CD4-positive, alpha-beta T cell (primary cell): ENCODE data around the gene ZNF419. TPM values are rescaled to one million over a fixed set of nuclear protein-coding genes. Genes with fewer than 3 reads are reported as not detected.
"Not testable (repeated sequence)": the region's sequence is repeated elsewhere in the genome, so short reads cannot be mapped to it uniquely, and the experiment has no call there.

Experiments used
- ATAC-seq: fragments of 200-7000 bp; cut with Tn5 transposase; one replicate; pipeline ENCODE4 v1.10.0; 2022; ENCODE audit warnings: mild to moderate bottlenecking; ENCODE audit not compliant: poor library complexity
- CTCF ChIA-PET: fragments of 350-600 bp; sonication (Branson Sonifier 250); formaldehyde crosslinking; loops from one replicate; lab custom pipeline; 2021; ENCODE audit warnings: antibody characterized with exemption, inconsistent platforms; lab: Charles Lee
- POLR2A ChIA-PET: fragments of 350-600 bp; sonication (Branson Sonifier 250); formaldehyde crosslinking; loops from one replicate; lab custom pipeline; 2021; ENCODE audit warnings: antibody characterized with exemption, inconsistent platforms; lab: Charles Lee
- DNase-seq, 14 experiments: peaks; one replicate each; pipeline ENCODE4 v3.0.0-alpha.2; 2013 to 2020; ENCODE audit warnings: mixed read lengths in 2 of 14
- H3K27ac ChIP-seq, 2 donors: one replicate each; pipeline versions ENCODE4 v1.5.1 to v1.7.0; 2013; ENCODE audit warnings: low read length in 2 of 2, low read depth in 1 of 2, mild to moderate bottlenecking in 1 of 2
- H3K27me3 ChIP-seq, 2 experiments: 1 replicate in 1 of 2; 2 replicates in 1 of 2; pipeline versions ENCODE4 v1.6.1 to v1.7.0; 2013; ENCODE audit warnings: low read length in 2 of 2, control low read depth in 1 of 2, mild to moderate bottlenecking in 1 of 2, moderate library complexity in 1 of 2; ENCODE audit not compliant: insufficient read depth in 2 of 2, control insufficient read depth in 1 of 2
- H3K36me3 ChIP-seq: one replicate; pipeline ENCODE4 v1.6.1; 2013; ENCODE audit warnings: low read length, control low read depth; ENCODE audit not compliant: insufficient read depth
- H3K4me1 ChIP-seq: one replicate; pipeline ENCODE4 v1.6.1; 2013; ENCODE audit warnings: low read length, control low read depth; ENCODE audit not compliant: insufficient read depth
- H3K4me3 ChIP-seq: one replicate; pipeline ENCODE4 v1.5.1; 2013; ENCODE audit warnings: mild to moderate bottlenecking, low read length, moderate library complexity
- H3K9me3 ChIP-seq, 2 experiments: 1 replicate in 1 of 2; 2 replicates in 1 of 2; pipeline versions ENCODE4 v1.6.1 to v1.7.0; 2013; ENCODE audit warnings: low read length in 2 of 2, mild to moderate bottlenecking in 2 of 2, control low read depth in 1 of 2, moderate library complexity in 1 of 2; ENCODE audit not compliant: control insufficient read depth in 1 of 2, insufficient read depth in 1 of 2
- H3K27ac Mint-ChIP-seq: one replicate; pipeline ENCODE4 v1.8.0; 2020; ENCODE audit warnings: mixed read lengths
- H3K27me3 Mint-ChIP-seq: one replicate; pipeline ENCODE4 v1.8.0; 2021; ENCODE audit warnings: mixed read lengths
- H3K36me3 Mint-ChIP-seq: one replicate; pipeline ENCODE4 v1.8.0; 2021; ENCODE audit warnings: low read depth, mixed read lengths
- H3K4me1 Mint-ChIP-seq: one replicate; pipeline ENCODE4 v1.8.0; 2021; ENCODE audit warnings: low read depth, mixed read lengths
- H3K4me3 Mint-ChIP-seq: one replicate; pipeline ENCODE4 v1.8.0; 2020; ENCODE audit warnings: mild to moderate bottlenecking, mixed read lengths
- H3K9me3 Mint-ChIP-seq: one replicate; pipeline ENCODE4 v1.8.0; 2020; ENCODE audit warnings: mixed read lengths
- intact Hi-C, 2 experiments: fragments of 100-400 bp; cut with DNase I in 1 of 2; cut with micrococcal nuclease in 1 of 2; formaldehyde crosslinking; loops; one replicate each; pipeline versions ENCODE4 v1.15.1 to v1.9.0; 2023 to 2025; cut with DNase I, micrococcal nuclease
- total RNA-seq, 174 experiments: library from RNA in 2 of 174; stranded (reverse) in 2 of 174; gene quantifications; one replicate each; pipeline ENCODE4 v1.2.3 and lab custom pipeline; 2021 to 2026
- TF ChIP-seq, protein P1 (sequence below): fragments of 200-600 bp; IDR thresholded peaks from one replicate; pipeline ENCODE4 v1.8.0; 2022; ENCODE audit warnings: antibody characterized with exemption, mild to moderate bottlenecking

ZNF419 gene
- total RNA-seq, 2 experiments from 2014 or later, result 8.3 to 9.2 TPM

DNA sequence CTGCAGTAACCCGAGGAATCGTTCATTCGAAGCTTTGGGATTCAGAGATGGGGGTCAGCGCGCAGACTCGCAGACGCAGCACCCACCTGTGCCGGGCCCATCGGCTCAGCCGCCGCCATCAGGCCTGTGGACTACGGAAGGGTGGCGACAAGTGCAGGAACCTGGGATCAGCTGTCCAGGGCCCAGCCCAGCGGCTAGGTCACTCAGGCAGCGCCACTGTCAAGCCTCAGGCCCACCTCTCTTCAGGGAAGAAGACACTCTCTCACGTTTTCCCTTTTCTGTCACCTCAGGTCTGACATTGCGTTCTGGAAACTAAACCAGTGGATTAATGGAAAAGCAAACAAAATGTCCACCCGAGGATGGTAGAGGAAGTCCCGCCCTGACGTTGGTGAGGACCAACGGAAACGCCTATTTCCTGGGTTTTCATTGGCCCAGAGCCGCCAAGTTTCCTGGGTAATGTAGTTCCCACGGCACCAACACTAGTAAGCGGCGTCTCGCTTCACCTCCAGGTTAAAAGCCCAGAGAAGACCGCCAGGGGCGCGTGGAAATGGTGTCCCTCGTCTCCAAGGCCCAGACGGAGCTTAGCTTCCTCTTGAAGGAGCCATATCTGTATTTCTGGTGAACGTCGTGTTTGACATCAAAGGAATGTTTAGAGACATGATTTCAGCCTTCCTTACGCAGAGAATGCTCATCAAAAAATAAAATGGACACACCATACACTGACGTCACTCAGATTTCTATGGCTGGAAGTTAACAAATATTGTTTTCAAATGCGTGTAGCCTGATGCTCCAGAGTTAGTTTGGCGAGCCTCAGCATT lies 10.2 kb upstream of the ZNF419 start, which contains the start of gene ZNF772:
ZNF772 (minus strand) TSS at position 376 of the 818 bp plus-strand sequence; CDS start at position 119, 257 bp downstream.
- peaks cover 24 to 69% of the 10 kb centered on the region in 2 experiments for H3K9me3 ChIP-seq
- intact Hi-C loops, result loop anchor here (1.0 to 5.0 kb wide), 4 partner anchors 22 to 101 kb away; partner anchors contain the start of genes ZNF749 (in 2 of the 2), ZNF773 (in 2 of the 2), ZNF416 (in 1 of the 2) and ZNF549 (in 1 of the 2)
- POLR2A ChIA-PET, result interaction anchor here (0.7 to 1.9 kb wide), 6 partner anchors 10 to 706 kb away, joined by 3 to 9 read pairs (median 4); partner anchors contain the start of genes ZIK1, ZNF154, ZNF274 and ZNF419

DNA sequence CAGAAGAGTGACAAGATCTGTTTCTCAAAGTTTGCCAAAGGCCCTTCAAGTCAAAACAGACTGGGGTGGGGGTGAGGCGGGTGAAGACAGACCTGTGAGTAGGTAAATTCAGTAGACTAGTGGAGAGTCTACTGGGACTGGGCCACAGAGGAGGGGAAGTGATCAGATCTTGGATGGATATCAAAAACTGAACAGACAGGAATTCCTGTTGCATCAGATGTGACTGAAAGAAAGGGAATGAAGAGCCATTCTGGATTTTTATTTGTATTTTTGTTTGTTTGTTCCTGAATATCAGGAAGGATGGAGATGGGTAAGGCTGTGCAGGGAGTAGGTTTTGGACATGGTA lies 722 bp downstream of the ZNF419 start:
- DNase-seq, ATAC-seq, H3K27me3 ChIP-seq, H3K27me3 Mint-ChIP-seq, H3K27ac ChIP-seq: not testable (repeated sequence)
- Histone ChIP-seq H3K9me3 (peaks cover 12 to 21% of the 10 kb centered on the region in 2 experiments), H3K36me3 (peaks cover 25% of the 10 kb centered on the region), H3K4me3 (peak overlapping the region; percentile 80), H3K4me1 (peaks cover 16% of the 10 kb centered on the region)
- Mint-ChIP-seq H3K4me1 (peaks cover 19% of the 10 kb centered on the region), H3K27ac (peak overlapping the region; percentile 57), H3K9me3 (peaks cover 27% of the 10 kb centered on the region), H3K36me3 (peaks cover 58% of the 10 kb centered on the region), H3K4me3 (peak overlapping the region; percentile 88)
- intact Hi-C loops, result loop anchor here in 1 of 2 experiments (5.0 kb wide), 1 partner anchor 76 kb away; the partner anchor contains the start of gene ZNF17
- ChIA-PET POLR2A (interaction anchor here (1.0 to 1.7 kb wide), 6 partner anchors 11 to 297 kb away, joined by 5 to 10 read pairs (median 5); partner anchors contain the start of genes ZNF264, ZNF416, ZNF549 and ZNF671), CTCF (interaction anchor here (1.2 kb wide), 1 partner anchor 9 kb away, joined by 3 read pairs; no protein-coding TSS in a partner anchor)

More for the DNA sequence above, 10.2 kb upstream of the ZNF419 start, which contains the start of gene ZNF772:
- ATAC-seq, result peak; percentile 98
- H3K9me3 Mint-ChIP-seq, result peaks cover 19% of the 10 kb centered on the region
- H3K4me3 Mint-ChIP-seq, result peak within 1 kb of the TSS; percentile 90
- CTCF ChIA-PET, result interaction anchor here (0.7 to 2.0 kb wide), 7 partner anchors 9 to 106 kb away, joined by 3 to 9 read pairs (median 4); partner anchors contain the start of genes ZIK1, ZNF419, ZNF749 and ZNF773
- DNase-seq, result peak; percentile 73 to 95 (median 85)
- no peaks in the 10 kb centered on the region for H3K27me3 Mint-ChIP-seq
- H3K36me3 Mint-ChIP-seq, result peaks cover 69% of the 10 kb centered on the region
- peaks cover 16% of the 10 kb centered on the region for H3K4me1 ChIP-seq
- H3K36me3 ChIP-seq, result peaks cover 11% of the 10 kb centered on the region
- H3K27me3 ChIP-seq, result no peaks in the 10 kb centered on the region
- H3K4me1 Mint-ChIP-seq, result peaks cover 19% of the 10 kb centered on the region
- H3K27ac Mint-ChIP-seq, result peak within 1 kb of the TSS; percentile 77
- peak within 1 kb of the TSS; percentile 46 to 54 for H3K27ac ChIP-seq
- TF ChIP-seq, protein P1, sequence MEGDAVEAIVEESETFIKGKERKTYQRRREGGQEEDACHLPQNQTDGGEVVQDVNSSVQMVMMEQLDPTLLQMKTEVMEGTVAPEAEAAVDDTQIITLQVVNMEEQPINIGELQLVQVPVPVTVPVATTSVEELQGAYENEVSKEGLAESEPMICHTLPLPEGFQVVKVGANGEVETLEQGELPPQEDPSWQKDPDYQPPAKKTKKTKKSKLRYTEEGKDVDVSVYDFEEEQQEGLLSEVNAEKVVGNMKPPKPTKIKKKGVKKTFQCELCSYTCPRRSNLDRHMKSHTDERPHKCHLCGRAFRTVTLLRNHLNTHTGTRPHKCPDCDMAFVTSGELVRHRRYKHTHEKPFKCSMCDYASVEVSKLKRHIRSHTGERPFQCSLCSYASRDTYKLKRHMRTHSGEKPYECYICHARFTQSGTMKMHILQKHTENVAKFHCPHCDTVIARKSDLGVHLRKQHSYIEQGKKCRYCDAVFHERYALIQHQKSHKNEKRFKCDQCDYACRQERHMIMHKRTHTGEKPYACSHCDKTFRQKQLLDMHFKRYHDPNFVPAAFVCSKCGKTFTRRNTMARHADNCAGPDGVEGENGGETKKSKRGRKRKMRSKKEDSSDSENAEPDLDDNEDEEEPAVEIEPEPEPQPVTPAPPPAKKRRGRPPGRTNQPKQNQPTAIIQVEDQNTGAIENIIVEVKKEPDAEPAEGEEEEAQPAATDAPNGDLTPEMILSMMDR, result peak; percentile 33
- peak within 1 kb of the TSS; percentile 85 for H3K4me3 ChIP-seq

DNA sequence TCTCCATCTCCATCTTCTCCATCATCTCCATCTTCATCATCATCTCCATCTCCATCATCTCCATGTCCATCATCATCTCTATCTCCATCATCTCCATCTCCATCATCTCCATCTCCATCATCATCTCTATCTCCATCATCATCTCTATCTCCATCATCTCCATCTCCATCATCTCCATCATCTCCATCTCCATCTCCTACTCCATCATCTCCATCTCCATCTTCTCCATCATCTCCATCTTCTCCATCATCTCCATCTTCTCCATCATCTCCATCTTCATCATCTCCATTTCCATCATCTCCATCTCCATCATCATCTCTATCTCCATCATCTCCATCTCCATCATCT lies 11.8 kb downstream of the ZNF419 start:
- ChIA-PET CTCF (interaction anchor here (0.9 to 1.4 kb wide), 2 partner anchors 22 to 28 kb away, joined by 3 read pairs; partner anchors contain the start of genes ZNF549 and ZNF772), POLR2A (interaction anchor here (0.6 to 1.9 kb wide), 9 partner anchors 12 to 320 kb away, joined by 3 to 10 read pairs (median 4); partner anchors contain the start of genes ZNF416, ZNF419, ZNF548 and ZNF549)
- not testable (repeated sequence) for ATAC-seq, H3K36me3 ChIP-seq, H3K27me3 ChIP-seq, H3K27me3 Mint-ChIP-seq, H3K27ac ChIP-seq, H3K4me3 ChIP-seq, H3K4me1 ChIP-seq
- Mint-ChIP-seq H3K9me3 (peaks cover 20% of the 10 kb centered on the region), H3K4me3 (peak overlapping the region; percentile 85), H3K27ac (peak overlapping the region; percentile 60), H3K36me3 (peaks cover 76% of the 10 kb centered on the region), H3K4me1 (peaks cover 30% of the 10 kb centered on the region)
- intact Hi-C loops, result loop anchor here (1.0 to 2.0 kb wide), 3 partner anchors 22 to 59 kb away; partner anchors contain the start of genes ZNF772 (in 2 of the 2), ZNF549 (in 1 of the 2) and ZNF550 (in 1 of the 2)
- peak in 1 of 14 experiments; percentile 18 for DNase-seq
- H3K9me3 ChIP-seq, result peaks cover 46 to 61% of the 10 kb centered on the region in 2 experiments

DNA sequence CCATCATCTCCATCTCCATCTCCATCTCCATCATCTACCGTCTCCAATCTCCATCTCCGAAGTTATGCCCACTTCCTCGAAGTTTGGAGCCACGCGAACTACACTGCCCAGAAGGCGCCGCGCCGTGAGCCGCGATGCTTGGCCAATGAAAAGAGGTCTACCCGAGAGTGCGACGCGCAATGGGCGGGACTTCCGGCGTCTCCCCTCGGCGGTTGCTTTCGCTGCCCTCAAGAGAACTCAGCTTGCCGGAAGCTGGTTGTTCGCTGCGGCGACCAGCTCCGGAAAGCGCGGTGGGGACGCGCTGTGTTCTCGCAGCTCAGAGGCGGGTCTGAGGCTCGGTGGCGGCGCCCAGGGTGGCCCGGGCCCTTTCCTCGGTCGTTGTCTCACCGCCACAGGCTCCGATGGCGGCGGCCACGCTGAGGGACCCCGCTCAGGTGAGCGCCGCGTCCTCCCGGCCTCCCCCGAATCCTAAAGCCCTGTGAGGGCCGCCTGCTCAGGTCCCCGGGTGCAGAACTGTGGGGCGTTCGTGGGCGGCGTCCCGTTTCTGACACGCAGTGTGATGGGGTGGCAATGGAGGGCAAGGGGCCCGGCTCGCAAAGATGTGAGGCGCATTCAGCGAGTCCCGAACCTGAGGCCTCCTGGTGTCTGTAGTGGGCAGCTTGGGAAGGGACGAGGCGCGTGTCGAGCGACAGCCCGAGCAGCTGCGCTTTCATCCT lies 12.3 kb downstream of the ZNF419 start, which contains the start of gene ZNF773:
ZNF773 (plus strand) TSS at position 259 of the 716 bp plus-strand sequence; CDS start at position 402, 143 bp downstream.
- Mint-ChIP-seq H3K27ac (peak within 1 kb of the TSS; percentile 60), H3K9me3 (peaks cover 20% of the 10 kb centered on the region), H3K4me3 (peak within 1 kb of the TSS; percentile 85), H3K4me1 (peaks cover 30% of the 10 kb centered on the region), H3K36me3 (peaks cover 76% of the 10 kb centered on the region)
- peak; percentile 94 to 99 (median 96) for DNase-seq
- ATAC-seq, result peak; percentile 92
- ChIA-PET CTCF (interaction anchor here (0.9 to 1.4 kb wide), 2 partner anchors 23 to 27 kb away, joined by 3 read pairs; partner anchors contain the start of genes ZNF549 and ZNF772), POLR2A (interaction anchor here (0.6 to 1.9 kb wide), 11 partner anchors 12 to 320 kb away, joined by 3 to 10 read pairs (median 4); partner anchors contain the start of genes ZIK1, ZNF416, ZNF419 and ZNF548)
- not testable (repeated sequence) for H3K27me3 ChIP-seq, H3K4me1 ChIP-seq, H3K27me3 Mint-ChIP-seq
- peaks cover 12% of the 10 kb centered on the region for H3K36me3 ChIP-seq
- H3K4me3 ChIP-seq, result peak within 1 kb of the TSS; percentile 64
- peak within 1 kb of the TSS; percentile 78 to 79 for H3K27ac ChIP-seq
- H3K9me3 ChIP-seq, result peaks cover 46 to 60% of the 10 kb centered on the region in 2 experiments
- intact Hi-C loops, result loop anchor here (1.0 to 2.0 kb wide), 3 partner anchors 23 to 59 kb away; partner anchors contain the start of genes ZNF550 (in 2 of the 2), ZNF772 (in 2 of the 2) and ZNF549 (in 1 of the 2)

DNA sequence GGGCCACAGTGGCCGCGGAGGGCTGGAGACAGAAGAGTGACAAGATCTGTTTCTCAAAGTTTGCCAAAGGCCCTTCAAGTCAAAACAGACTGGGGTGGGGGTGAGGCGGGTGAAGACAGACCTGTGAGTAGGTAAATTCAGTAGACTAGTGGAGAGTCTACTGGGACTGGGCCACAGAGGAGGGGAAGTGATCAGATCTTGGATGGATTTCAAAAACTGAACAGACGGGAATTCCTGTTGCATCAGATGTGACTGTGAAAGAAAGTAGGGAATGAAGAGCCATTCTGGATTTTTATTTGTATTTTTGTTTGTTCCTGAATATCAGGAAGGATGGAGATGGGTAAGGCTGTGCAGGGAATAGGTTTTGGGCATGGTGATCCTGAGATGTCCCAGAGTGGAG lies 12.8 kb downstream of the ZNF419 start:
- Mint-ChIP-seq H3K36me3 (peaks cover 76% of the 10 kb centered on the region), H3K4me1 (peaks cover 30% of the 10 kb centered on the region), H3K9me3 (peaks cover 20% of the 10 kb centered on the region), H3K27ac (peak overlapping the region; percentile 60), H3K4me3 (peak overlapping the region; percentile 85)
- H3K36me3 ChIP-seq, result peaks cover 16% of the 10 kb centered on the region
- not testable (repeated sequence) for ATAC-seq, H3K27ac ChIP-seq, DNase-seq, H3K27me3 ChIP-seq, H3K4me1 ChIP-seq, H3K27me3 Mint-ChIP-seq
- intact Hi-C loops, result loop anchor here in 1 of 2 experiments (2.0 kb wide), 1 partner anchor 58 kb away; the partner anchor contains the start of gene ZNF550
- ChIA-PET POLR2A (interaction anchor here (0.7 to 1.9 kb wide), 10 partner anchors 13 to 319 kb away, joined by 3 to 10 read pairs (median 4); partner anchors contain the start of genes ZIK1, ZNF416, ZNF419 and ZNF548), CTCF (interaction anchor here (0.9 to 1.4 kb wide), 2 partner anchors 23 to 27 kb away, joined by 3 read pairs; partner anchors contain the start of genes ZNF549 and ZNF772)
- peaks cover 42 to 59% of the 10 kb centered on the region in 2 experiments for H3K9me3 ChIP-seq
- H3K4me3 ChIP-seq, result peak overlapping the region; percentile 64
